DND-41 (cell line): ENCODE results near the gene SLC2A13.

Source experiments
- CTCF ChIP-seq: IDR thresholded peaks from 2 replicates; pipeline ENCODE4 v1.5.1; 2012; ENCODE audit warnings: borderline replicate concordance, low read length, moderate library complexity, mild to moderate bottlenecking; ENCODE audit not compliant: poor library complexity, severe bottlenecking; ENCODE audit errors: extremely low read depth
- EZH2 ChIP-seq: IDR thresholded peaks from 3 replicates; pipeline ENCODE4 v1.6.1; 2012; ENCODE audit warnings: borderline replicate concordance, low read depth, mild to moderate bottlenecking, moderate library complexity, low read length, inconsistent platforms; ENCODE audit not compliant: severe bottlenecking

- no peak for TF ChIP-seq EZH2
- TF ChIP-seq CTCF: no peak
Measured at GRCh38 chr12:39782026-39782545, 323.8 kb downstream of the SLC2A13 start.
